Caco-2 (cell line): Measurements from ENCODE around the gene SLC25A52. TPM values are rescaled to one million over a fixed set of nuclear protein-coding genes. Genes with fewer than 3 reads are reported as not detected.

Experiments
- BruUV-seq: library from RNA; stranded (reverse); fragments of 400-500 nt; replicated peaks from 2 replicates; lab custom pipeline; 2021; lab: Mats Ljungman, UMichigan
- CTCF ChIA-PET: fragments of 300-600 bp; sonication (Branson Sonifier 250); formaldehyde crosslinking; loops from one replicate; lab custom pipeline; 2022; ENCODE audit warnings: antibody characterized with exemption; lab: Charles Lee
- POLR2A ChIA-PET: fragments of 300-600 bp; sonication (Branson Sonifier 250); formaldehyde crosslinking; loops from one replicate; lab custom pipeline; 2022; ENCODE audit warnings: antibody characterized with exemption; lab: Charles Lee
- DNase-seq, 2 experiments: peaks; one replicate each; pipeline versions ENCODE4 v3.0.0 to v3.0.0-alpha.2; 2020 to 2022
- H3K27me3 ChIP-seq: replicated peaks from 2 replicates; pipeline ENCODE4 v1.6.0; 2011; ENCODE audit warnings: low read length; ENCODE audit not compliant: control insufficient read depth, insufficient read depth
- H3K36me3 ChIP-seq: 2 replicates; pipeline ENCODE4 v1.5.1; 2011; ENCODE audit warnings: low read length; ENCODE audit not compliant: control insufficient read depth, insufficient read depth
- H3K4me1 ChIP-seq: fragments of 250-450 bp; sonication (Bioruptor Pico); 2 replicates; pipeline ENCODE4 v1.5.1; 2020; ENCODE audit warnings: mild to moderate bottlenecking
- H3K4me3 ChIP-seq: 2 replicates; pipeline ENCODE4 v1.5.1; 2011; ENCODE audit warnings: low read depth, mild to moderate bottlenecking, control low read depth, low read length
- H3K9me3 ChIP-seq: fragments of 250-450 bp; sonication (Bioruptor Pico); 2 replicates; pipeline ENCODE4 v1.5.1; 2020; ENCODE audit warnings: mild to moderate bottlenecking, moderate library complexity
- H3K27ac Mint-ChIP-seq: one replicate; pipeline ENCODE4 v1.8.0; 2022; ENCODE audit warnings: mixed read lengths; ENCODE audit not compliant: unreplicated experiment
- H3K27me3 Mint-ChIP-seq: one replicate; pipeline ENCODE4 v1.8.0; 2022; ENCODE audit warnings: mixed read lengths; ENCODE audit not compliant: insufficient read depth, unreplicated experiment
- H3K36me3 Mint-ChIP-seq: one replicate; pipeline ENCODE4 v1.8.0; 2022; ENCODE audit warnings: mild to moderate bottlenecking, mixed read lengths; ENCODE audit not compliant: insufficient read depth, unreplicated experiment
- H3K4me1 Mint-ChIP-seq: one replicate; pipeline ENCODE4 v1.8.0; 2022; ENCODE audit warnings: low read depth, mixed read lengths; ENCODE audit not compliant: unreplicated experiment
- H3K4me3 Mint-ChIP-seq: one replicate; pipeline ENCODE4 v1.8.0; 2022; ENCODE audit warnings: mild to moderate bottlenecking, moderate library complexity, mixed read lengths; ENCODE audit not compliant: unreplicated experiment
- H3K9me3 Mint-ChIP-seq: one replicate; pipeline ENCODE4 v1.8.0; 2022; ENCODE audit warnings: mixed read lengths; ENCODE audit not compliant: unreplicated experiment
- intact Hi-C: fragments of 100-400 bp; cut with micrococcal nuclease; formaldehyde crosslinking; loops from one replicate; pipeline ENCODE4 v1.10.0; 2022; ENCODE audit not compliant: unreplicated experiment
- total RNA-seq: library from RNA; stranded (reverse); gene quantifications from 2 replicates; pipeline ENCODE4 v1.2.3, GENCODE V29; 2022
- TF ChIP-seq, protein P1 (sequence below), 2 experiments: fragments of 200-600 bp in 1 of 2; IDR thresholded peaks; 1 replicate in 1 of 2; 2 replicates in 1 of 2; pipeline versions ENCODE4 v1.5.1 to v1.8.0; 2011 to 2022; ENCODE audit warnings: antibody characterized with exemption in 1 of 2, control low read depth in 1 of 2, inconsistent platforms in 1 of 2, low read depth in 1 of 2, low read length in 1 of 2, mild to moderate bottlenecking in 1 of 2, moderate library complexity in 1 of 2; ENCODE audit not compliant: insufficient read depth in 1 of 2, severe bottlenecking in 1 of 2, unreplicated experiment in 1 of 2

SLC25A52 gene
- total RNA-seq, 1 experiment from 2014 or later, result not detected

GRCh38 chr18:31783059-31783458 lies 22.4 kb upstream of the SLC25A52 start:
- Mint-ChIP-seq H3K36me3 (no peaks in the 10 kb centered on the region), H3K9me3 (peaks cover 19% of the 10 kb centered on the region), H3K27ac (no peak overlapping the region), H3K4me1 (no peaks in the 10 kb centered on the region), H3K4me3 (no peak overlapping the region), H3K27me3 (no peaks in the 10 kb centered on the region)
- Histone ChIP-seq H3K4me3 (no peak overlapping the region), H3K27me3 (no peaks in the 10 kb centered on the region), H3K36me3 (no peaks in the 10 kb centered on the region), H3K4me1 (no peaks in the 10 kb centered on the region), H3K9me3 (no peaks in the 10 kb centered on the region)
- TF ChIP-seq, protein P1, sequence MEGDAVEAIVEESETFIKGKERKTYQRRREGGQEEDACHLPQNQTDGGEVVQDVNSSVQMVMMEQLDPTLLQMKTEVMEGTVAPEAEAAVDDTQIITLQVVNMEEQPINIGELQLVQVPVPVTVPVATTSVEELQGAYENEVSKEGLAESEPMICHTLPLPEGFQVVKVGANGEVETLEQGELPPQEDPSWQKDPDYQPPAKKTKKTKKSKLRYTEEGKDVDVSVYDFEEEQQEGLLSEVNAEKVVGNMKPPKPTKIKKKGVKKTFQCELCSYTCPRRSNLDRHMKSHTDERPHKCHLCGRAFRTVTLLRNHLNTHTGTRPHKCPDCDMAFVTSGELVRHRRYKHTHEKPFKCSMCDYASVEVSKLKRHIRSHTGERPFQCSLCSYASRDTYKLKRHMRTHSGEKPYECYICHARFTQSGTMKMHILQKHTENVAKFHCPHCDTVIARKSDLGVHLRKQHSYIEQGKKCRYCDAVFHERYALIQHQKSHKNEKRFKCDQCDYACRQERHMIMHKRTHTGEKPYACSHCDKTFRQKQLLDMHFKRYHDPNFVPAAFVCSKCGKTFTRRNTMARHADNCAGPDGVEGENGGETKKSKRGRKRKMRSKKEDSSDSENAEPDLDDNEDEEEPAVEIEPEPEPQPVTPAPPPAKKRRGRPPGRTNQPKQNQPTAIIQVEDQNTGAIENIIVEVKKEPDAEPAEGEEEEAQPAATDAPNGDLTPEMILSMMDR (IDR thresholded peaks at IDR 0.05; ENCODE audit: insufficient read depth in 1 of 2, low read depth in 1 of 2, low read length in 1 of 2, severe bottlenecking in 1 of 2, unreplicated experiment in 1 of 2), result no peak
- no peak for DNase-seq
- no TSS peak for BruUV-seq
- POLR2A ChIA-PET, result no interaction called here
- CTCF ChIA-PET, result no interaction called here
- intact Hi-C loops, result no loop called here

DNA sequence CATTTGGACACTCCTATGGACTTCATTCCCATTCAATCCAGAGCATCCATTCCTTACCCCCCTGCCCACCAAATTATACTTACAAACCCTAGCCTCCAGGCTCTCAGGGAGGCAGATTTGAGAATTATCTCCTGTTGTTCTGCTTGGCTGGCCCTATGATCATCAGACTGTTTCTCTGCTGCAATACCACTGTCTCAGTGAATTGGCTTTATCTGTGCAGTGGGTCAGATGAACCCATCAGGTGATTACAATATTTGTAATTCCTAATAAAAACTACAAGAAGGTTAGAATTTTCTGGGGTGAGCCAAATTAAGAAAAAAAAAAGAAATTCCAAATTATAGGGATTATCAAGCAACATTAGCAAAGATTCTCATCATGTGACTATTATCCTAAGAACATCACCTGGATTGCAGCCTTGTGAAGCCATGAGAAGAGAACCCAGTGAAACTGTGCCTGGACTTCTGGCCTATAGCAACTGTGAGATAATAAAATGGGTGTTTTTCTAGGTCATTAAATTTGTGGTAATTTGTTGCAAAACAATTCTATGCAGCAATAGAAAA lies 17.8 kb upstream of the SLC25A52 start:
- intact Hi-C loops, result no loop called here
- Mint-ChIP-seq H3K27ac (no peak overlapping the region), H3K4me3 (no peak overlapping the region), H3K27me3 (no peaks in the 10 kb centered on the region), H3K36me3 (no peaks in the 10 kb centered on the region), H3K4me1 (no peaks in the 10 kb centered on the region), H3K9me3 (peaks cover 11% of the 10 kb centered on the region)
- DNase-seq, result no peak
- no TSS peak for BruUV-seq
- Histone ChIP-seq H3K36me3 (no peaks in the 10 kb centered on the region), H3K27me3 (no peaks in the 10 kb centered on the region), H3K9me3 (no peaks in the 10 kb centered on the region), H3K4me3 (no peak overlapping the region), H3K4me1 (no peaks in the 10 kb centered on the region)
- ChIA-PET CTCF (no interaction called here), POLR2A (no interaction called here)
- TF ChIP-seq, protein P1 (IDR thresholded peaks at IDR 0.05; ENCODE audit: insufficient read depth in 1 of 2, low read depth in 1 of 2, low read length in 1 of 2, severe bottlenecking in 1 of 2, unreplicated experiment in 1 of 2), result no peak

GRCh38 chr18:31776093-31776492 lies 15.4 kb upstream of the SLC25A52 start:
- Histone ChIP-seq H3K36me3 (no peaks in the 10 kb centered on the region), H3K9me3 (no peaks in the 10 kb centered on the region)
- BruUV-seq, result no TSS peak

More at GRCh38 chr18:31776093-31776492, 15.4 kb upstream of the SLC25A52 start:
- TF ChIP-seq, protein P1 (IDR thresholded peaks at IDR 0.05; ENCODE audit: insufficient read depth in 1 of 2, low read depth in 1 of 2, low read length in 1 of 2, severe bottlenecking in 1 of 2, unreplicated experiment in 1 of 2), result no peak
- H3K27ac Mint-ChIP-seq, result no peak overlapping the region
- DNase-seq, result no peak
- H3K36me3 Mint-ChIP-seq, result no peaks in the 10 kb centered on the region
- no peak overlapping the region for H3K4me3 Mint-ChIP-seq
- H3K4me1 Mint-ChIP-seq, result no peaks in the 10 kb centered on the region
- Histone ChIP-seq H3K4me3 (no peak overlapping the region), H3K4me1 (no peaks in the 10 kb centered on the region), H3K27me3 (no peaks in the 10 kb centered on the region)
- POLR2A ChIA-PET, result no interaction called here
- no peaks in the 10 kb centered on the region for H3K27me3 Mint-ChIP-seq
- H3K9me3 Mint-ChIP-seq, result peaks cover 11% of the 10 kb centered on the region
- CTCF ChIA-PET, result no interaction called here
- intact Hi-C loops, result no loop called here
